HCT116 (cell line): ENCODE data around the gene ZNF888. TPM values are rescaled to one million over a fixed set of nuclear protein-coding genes. Genes with fewer than 3 reads are reported as not detected.

Experiments used
- ATAC-seq: fragments of 200-7000 bp; cut with Tn5 transposase; 2 replicates; pipeline ENCODE4 v1.9.1; 2020; ENCODE audit warnings: mild to moderate bottlenecking, moderate library complexity
- BruUV-seq: library from RNA; stranded (reverse); fragments of 400-500 nt; replicated peaks from 2 replicates; lab custom pipeline; 2021; lab: Mats Ljungman, UMichigan
- CTCF ChIA-PET: fragments of 300-600 bp; sonication (Branson Sonifier 250); formaldehyde crosslinking; loops from one replicate; lab custom pipeline; 2021; ENCODE audit warnings: antibody characterized with exemption; lab: Charles Lee
- POLR2A ChIA-PET: fragments of 300-600, 350-600 bp; sonication (Branson Sonifier 250); formaldehyde crosslinking; loops from one replicate; lab custom pipeline; 2021; ENCODE audit warnings: antibody characterized with exemption; lab: Charles Lee
- RAD21 ChIA-PET, 2 experiments: fragments of 300-600 bp; sonication (Branson Sonifier 250); formaldehyde crosslinking; loops; one replicate each; lab custom pipeline; 2023; ENCODE audit warnings: low total read pairs in 2 of 2; ENCODE audit not compliant: uncharacterized antibody in 2 of 2, unreplicated experiment in 2 of 2, low non-redundant PET in 1 of 2; lab: Charles Lee
- DNase-seq: peaks from one replicate; pipeline ENCODE4 v3.0.0-alpha.2; 2010; ENCODE audit warnings: low read depth, low spot score
- H2AFZ ChIP-seq: fragments of 200-600 bp; shearing (Covaris generic), sonication (generic); 2 replicates; pipeline ENCODE4 v1.6.1; 2017; ENCODE audit warnings: low read depth, mixed run types, mixed read lengths, antibody characterized with exemption, low read length; ENCODE audit not compliant: poor library complexity, severe bottlenecking
- H3K27ac ChIP-seq: 2 replicates; pipeline ENCODE4 v1.5.1; 2012; ENCODE audit warnings: low read depth, low read length
- H3K27me3 ChIP-seq: fragments of 200-600 bp; sonication (generic); 2 replicates; pipeline ENCODE4 v1.6.1; 2016; ENCODE audit warnings: mixed run types, low read length, mixed read lengths; ENCODE audit not compliant: insufficient read depth
- H3K36me3 ChIP-seq, 2 experiments: fragments of 200-500 bp in 1 of 2; fragments of 200-600 bp in 1 of 2; sonication (Bioruptor generic) in 1 of 2; sonication (generic) in 1 of 2; 2 replicates each; pipeline versions ENCODE4 v1.5.1 to v1.6.1; 2014 to 2016; ENCODE audit warnings: low read length in 2 of 2, inconsistent platforms in 1 of 2, mixed read lengths in 1 of 2, mixed run types in 1 of 2; ENCODE audit not compliant: insufficient read depth in 2 of 2, control insufficient read depth in 1 of 2
- H3K4me1 ChIP-seq, 2 experiments: fragments of 200-600 bp in 1 of 2; sonication (generic) in 1 of 2; 2 replicates each; pipeline versions ENCODE4 v1.5.1 to v1.6.1; 2012 to 2017; ENCODE audit warnings: low read length in 2 of 2, inconsistent platforms in 1 of 2, mild to moderate bottlenecking in 1 of 2, mixed read lengths in 1 of 2, mixed run types in 1 of 2, moderate library complexity in 1 of 2; ENCODE audit not compliant: insufficient read depth in 2 of 2, control insufficient read depth in 1 of 2
- H3K4me2 ChIP-seq: fragments of 200-600 bp; sonication (generic); 2 replicates; pipeline ENCODE4 v1.6.1; 2017; ENCODE audit warnings: mixed run types, low read length, mixed read lengths
- H3K4me3 ChIP-seq, 2 experiments: fragments of 200-600 bp in 1 of 2; sonication (generic) in 1 of 2; replicated peaks in 1 of 2; 2 replicates each; pipeline ENCODE4 v1.5.1; 2011 to 2016; ENCODE audit warnings: low read length in 2 of 2, control low read depth in 1 of 2, low read depth in 1 of 2, mild to moderate bottlenecking in 1 of 2, mixed read lengths in 1 of 2, mixed run types in 1 of 2
- H3K79me2 ChIP-seq: fragments of 200-600 bp; sonication (generic); 2 replicates; pipeline ENCODE4 v1.6.1; 2017; ENCODE audit warnings: mild to moderate bottlenecking, mixed run types, low read length, moderate library complexity, mixed read lengths; ENCODE audit not compliant: insufficient read depth
- H3K9ac ChIP-seq: fragments of 200-600 bp; sonication (generic); 2 replicates; pipeline ENCODE4 v1.6.1; 2016; ENCODE audit warnings: low read length, mixed read lengths
- H3K9me2 ChIP-seq: fragments of 200-600 bp; sonication (generic), shearing (Covaris generic); 2 replicates; pipeline ENCODE4 v1.6.1; 2017; ENCODE audit warnings: mixed run types, mild to moderate bottlenecking, moderate library complexity; ENCODE audit not compliant: insufficient read depth
- H3K9me3 ChIP-seq, 2 experiments: fragments of 200-500 bp in 1 of 2; fragments of 200-600 bp in 1 of 2; sonication (Bioruptor generic) in 1 of 2; sonication (generic) in 1 of 2; 2 replicates each; pipeline ENCODE4 v1.6.1; 2014 to 2017; ENCODE audit warnings: low read length in 2 of 2, mixed read lengths in 2 of 2, inconsistent platforms in 1 of 2, low read depth in 1 of 2, mild to moderate bottlenecking in 1 of 2, mixed run types in 1 of 2, moderate library complexity in 1 of 2; ENCODE audit not compliant: control insufficient read depth in 1 of 2, insufficient read depth in 1 of 2
- H4K20me1 ChIP-seq: fragments of 200-600 bp; sonication (generic), shearing (Covaris generic); 2 replicates; pipeline ENCODE4 v1.6.1; 2017; ENCODE audit warnings: mixed run types, mild to moderate bottlenecking, moderate library complexity; ENCODE audit not compliant: insufficient read depth
- CEBPB ChIP-seq: IDR thresholded peaks from 2 replicates; pipeline ENCODE4 v1.6.1; 2012; ENCODE audit warnings: low read depth
- CTCF ChIP-seq, 3 experiments: fragments of 200-600 bp in 1 of 3; sonication (generic) in 1 of 3; IDR thresholded peaks in 2 of 3; conservative IDR thresholded peaks in 1 of 3; 2 replicates each; pipeline ENCODE4 v1.5.1; 2012 to 2017; ENCODE audit warnings: low read depth in 2 of 3, low read length in 2 of 3, antibody characterized with exemption in 1 of 3, borderline replicate concordance in 1 of 3, control low read depth in 1 of 3, mild to moderate bottlenecking in 1 of 3, mixed read lengths in 1 of 3, mixed run types in 1 of 3, moderate library complexity in 1 of 3; ENCODE audit not compliant: insufficient read depth in 1 of 3
- EGR1 ChIP-seq: IDR thresholded peaks from 2 replicates; pipeline ENCODE4 v1.6.1; 2012; ENCODE audit warnings: low read depth
- ELF1 ChIP-seq: IDR thresholded peaks from 2 replicates; pipeline ENCODE4 v1.6.1; 2012; ENCODE audit warnings: low read depth, borderline replicate concordance
- EZH2 ChIP-seq: fragments of 200-600 bp; sonication (generic); IDR thresholded peaks from 2 replicates; pipeline ENCODE4 v1.6.1; 2017; ENCODE audit warnings: antibody characterized with exemption, mixed run types
- EZH2phosphoT487 ChIP-seq: fragments of 200-600 bp; IDR thresholded peaks from 2 replicates; pipeline ENCODE4 v1.6.1; 2018; ENCODE audit warnings: antibody characterized with exemption, borderline replicate concordance
- POLR2A ChIP-seq: IDR thresholded peaks from 2 replicates; pipeline ENCODE4 v1.7.0; 2011; ENCODE audit warnings: borderline replicate concordance; ENCODE audit not compliant: insufficient read depth, insufficient read length; ENCODE audit errors: extremely low read depth
- POLR2AphosphoS5 ChIP-seq: IDR thresholded peaks from 2 replicates; pipeline ENCODE4 v1.6.1; 2011; ENCODE audit warnings: mild to moderate bottlenecking, low read depth, low read length, moderate library complexity
- RAD21 ChIP-seq: IDR thresholded peaks from 2 replicates; pipeline ENCODE4 v1.6.1; 2012; ENCODE audit warnings: low read depth, mild to moderate bottlenecking
- SP1 ChIP-seq: IDR thresholded peaks from 2 replicates; pipeline ENCODE4 v1.6.1; 2012; ENCODE audit warnings: low read depth
- SRF ChIP-seq: IDR thresholded peaks from 2 replicates; pipeline ENCODE4 v1.6.1; 2012; ENCODE audit warnings: low read depth
- TCF7L2 ChIP-seq: IDR thresholded peaks from 2 replicates; pipeline ENCODE4 v1.7.0; 2011; ENCODE audit warnings: borderline replicate concordance, inconsistent platforms; ENCODE audit not compliant: insufficient read depth, insufficient read length; ENCODE audit errors: extremely low read depth
- YY1 ChIP-seq: IDR thresholded peaks from 2 replicates; pipeline ENCODE4 v1.6.1; 2011; ENCODE audit warnings: low read length, low read depth, moderate library complexity, mild to moderate bottlenecking; ENCODE audit not compliant: insufficient replicate concordance; ENCODE audit errors: extremely low read depth
- ZFX ChIP-seq: fragments of 450-650 bp; IDR thresholded peaks from 2 replicates; pipeline ENCODE4 v1.6.1; 2017
- intact Hi-C: fragments of 100-400 bp; cut with micrococcal nuclease; formaldehyde crosslinking; loops from 2 replicates; pipeline ENCODE4 v1.10.0; 2022
- total RNA-seq: library from RNA; stranded (reverse); gene quantifications from one replicate; pipeline ENCODE4 v1.2.1, GENCODE V29; 2021; ENCODE audit not compliant: unreplicated experiment
- TF ChIP-seq, protein P1 (sequence below): IDR thresholded peaks from 2 replicates; pipeline ENCODE4 v1.6.1; 2011; ENCODE audit warnings: mild to moderate bottlenecking, low read length, moderate library complexity; ENCODE audit not compliant: insufficient replicate concordance; ENCODE audit errors: extremely low read depth
- TF ChIP-seq, protein P2 (sequence below): IDR thresholded peaks from 2 replicates; pipeline ENCODE4 v1.6.1; 2012
- TF ChIP-seq, protein P3 (sequence below): IDR thresholded peaks from 2 replicates; pipeline ENCODE4 v1.6.1; 2012

Gene ZNF888
- total RNA-seq, 1 experiment from 2014 or later, result 6.4 TPM

DNA sequence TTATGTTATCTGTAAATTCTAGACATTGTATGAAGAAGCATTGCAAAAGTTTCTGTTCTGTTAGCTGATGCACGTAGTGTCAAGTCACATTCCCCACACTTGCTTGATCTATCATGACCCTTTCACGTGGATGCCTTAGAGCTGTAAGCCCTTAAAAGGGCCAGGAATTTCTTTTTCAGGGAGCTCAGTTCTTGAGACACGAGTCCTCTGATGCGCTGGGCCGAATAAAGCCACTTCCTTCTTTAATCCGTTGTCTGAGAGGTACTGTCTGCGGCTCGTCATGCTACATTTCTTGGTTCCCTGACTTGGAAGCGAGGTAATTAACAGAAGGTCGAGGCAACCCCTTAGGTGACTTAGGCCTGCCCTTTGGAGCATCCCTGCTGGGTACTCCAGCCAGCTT is 33.7 kb upstream of the ZNF888 start:
- Histone ChIP-seq H3K79me2 (peaks cover 15% of the 10 kb centered on the region; the same call in 1 of the 2 replicates), H3K4me1 (peaks cover 0 to 5% of the 10 kb centered on the region in 2 experiments; a peak in 1 of 4 replicates), H3K9me2 (no peaks in the 10 kb centered on the region), H3K4me3 (no peak overlapping the region), H3K9ac (no peak overlapping the region), H3K27me3 (no peaks in the 10 kb centered on the region), H3K27ac (no peak overlapping the region), H3K4me2 (no peak overlapping the region), H3K36me3 (peaks cover 5 to 33% of the 10 kb centered on the region in 2 experiments), H4K20me1 (no peaks in the 10 kb centered on the region), H3K9me3 (peaks cover 33 to 39% of the 10 kb centered on the region in 2 experiments; a peak in 3 of 4 replicates), H2AFZ (no peak overlapping the region)
- POLR2A ChIA-PET, result no interaction called here
- TF ChIP-seq EZH2phosphoT487 (no peak), YY1 (no peak), ZFX (no peak), POLR2AphosphoS5 (no peak), SRF (no peak), TCF7L2 (no peak), EZH2 (no peak), CEBPB (no peak), SP1 (no peak), RAD21 (no peak), ELF1 (no peak), POLR2A (no peak), EGR1 (no peak), CTCF (IDR thresholded peaks at IDR 0.05 in 2 of 3, conservative IDR thresholded peaks at IDR 0.05 in 1 of 3; ENCODE audit: borderline replicate concordance in 1 of 3, insufficient read depth in 1 of 3, low read depth in 2 of 3, low read length in 2 of 3) (no peak)
- TF ChIP-seq, protein P1, sequence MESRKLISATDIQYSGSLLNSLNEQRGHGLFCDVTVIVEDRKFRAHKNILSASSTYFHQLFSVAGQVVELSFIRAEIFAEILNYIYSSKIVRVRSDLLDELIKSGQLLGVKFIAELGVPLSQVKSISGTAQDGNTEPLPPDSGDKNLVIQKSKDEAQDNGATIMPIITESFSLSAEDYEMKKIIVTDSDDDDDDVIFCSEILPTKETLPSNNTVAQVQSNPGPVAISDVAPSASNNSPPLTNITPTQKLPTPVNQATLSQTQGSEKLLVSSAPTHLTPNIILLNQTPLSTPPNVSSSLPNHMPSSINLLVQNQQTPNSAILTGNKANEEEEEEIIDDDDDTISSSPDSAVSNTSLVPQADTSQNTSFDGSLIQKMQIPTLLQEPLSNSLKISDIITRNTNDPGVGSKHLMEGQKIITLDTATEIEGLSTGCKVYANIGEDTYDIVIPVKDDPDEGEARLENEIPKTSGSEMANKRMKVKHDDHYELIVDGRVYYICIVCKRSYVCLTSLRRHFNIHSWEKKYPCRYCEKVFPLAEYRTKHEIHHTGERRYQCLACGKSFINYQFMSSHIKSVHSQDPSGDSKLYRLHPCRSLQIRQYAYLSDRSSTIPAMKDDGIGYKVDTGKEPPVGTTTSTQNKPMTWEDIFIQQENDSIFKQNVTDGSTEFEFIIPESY, result no peak
- TF ChIP-seq, protein P2, sequence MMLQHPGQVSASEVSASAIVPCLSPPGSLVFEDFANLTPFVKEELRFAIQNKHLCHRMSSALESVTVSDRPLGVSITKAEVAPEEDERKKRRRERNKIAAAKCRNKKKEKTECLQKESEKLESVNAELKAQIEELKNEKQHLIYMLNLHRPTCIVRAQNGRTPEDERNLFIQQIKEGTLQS, result no peak
- TF ChIP-seq, protein P3, sequence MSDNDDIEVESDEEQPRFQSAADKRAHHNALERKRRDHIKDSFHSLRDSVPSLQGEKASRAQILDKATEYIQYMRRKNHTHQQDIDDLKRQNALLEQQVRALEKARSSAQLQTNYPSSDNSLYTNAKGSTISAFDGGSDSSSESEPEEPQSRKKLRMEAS, result no peak
- ATAC-seq, result no peak
- CTCF ChIA-PET, result no interaction called here
- no TSS peak for BruUV-seq
- no peak for DNase-seq
- intact Hi-C loops, result no loop called here
- RAD21 ChIA-PET, result no interaction called here
